ENCODE results near the gene DNAH1. TPM values are rescaled to one million over a fixed set of nuclear protein-coding genes. Genes with fewer than 3 reads are reported as not detected.

DNAH1 gene
- total RNA-seq, 1 experiment from 2014 or later = 0.48 TPM

DNA sequence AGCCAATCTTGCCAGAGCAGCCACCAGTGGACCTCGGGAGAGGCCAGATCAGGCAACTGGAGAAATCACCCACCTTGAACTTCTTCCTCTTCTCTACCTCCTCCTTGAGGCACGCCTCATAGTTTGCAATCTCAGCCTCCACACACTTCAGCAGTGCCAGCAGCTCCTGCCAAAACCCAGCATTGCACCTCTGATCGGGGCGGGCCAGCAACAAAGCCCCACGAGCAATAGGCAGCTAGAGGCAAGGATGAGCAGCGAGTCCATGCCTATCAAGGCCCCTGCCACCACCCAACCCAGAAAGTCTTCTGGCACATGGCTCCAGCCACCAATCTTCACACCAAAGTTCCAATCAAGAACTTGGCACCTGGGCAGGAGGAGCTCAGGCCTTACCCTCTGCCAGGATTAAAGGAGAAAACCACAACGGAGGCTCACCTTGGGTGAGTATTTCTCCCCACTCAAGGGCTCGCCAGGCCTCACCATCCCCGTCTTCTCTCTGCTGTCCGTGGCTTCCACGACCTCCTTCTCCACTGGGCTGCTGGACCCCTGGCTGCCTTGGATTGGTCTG lies 86.7 kb downstream of the DNAH1 start:
- no peak for DNase-seq (ENCODE audit: low read depth)

DNA sequence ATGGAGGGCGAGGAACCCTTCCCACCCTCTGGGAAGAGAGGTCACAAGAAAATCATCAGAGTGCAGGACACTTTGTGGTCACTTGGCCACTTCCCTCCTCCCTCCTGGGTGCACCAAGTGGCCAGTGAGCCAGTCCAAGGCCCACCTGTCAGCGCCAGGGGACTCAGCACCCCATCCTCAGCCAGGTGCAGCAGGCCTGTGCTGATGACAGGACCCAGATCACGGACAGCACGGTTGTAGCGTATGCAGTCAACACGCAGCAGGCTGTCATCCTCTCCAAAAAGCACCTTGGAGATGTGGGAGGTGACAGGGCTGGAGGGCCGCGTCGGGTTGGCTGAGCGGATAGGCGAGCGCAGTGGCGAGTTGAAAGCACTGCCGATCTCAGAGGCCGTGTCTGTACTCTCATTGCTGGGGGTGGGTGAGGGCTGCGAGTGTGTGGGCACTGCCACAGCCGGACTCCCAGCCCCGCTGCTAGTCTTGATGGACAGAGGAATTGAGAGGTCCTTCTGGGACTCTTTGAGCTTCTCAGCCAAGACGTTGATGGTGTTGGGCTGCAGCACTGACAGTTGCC lies 87.2 kb downstream of the DNAH1 start:
- no peak for DNase-seq (ENCODE audit: low read depth)

DNA sequence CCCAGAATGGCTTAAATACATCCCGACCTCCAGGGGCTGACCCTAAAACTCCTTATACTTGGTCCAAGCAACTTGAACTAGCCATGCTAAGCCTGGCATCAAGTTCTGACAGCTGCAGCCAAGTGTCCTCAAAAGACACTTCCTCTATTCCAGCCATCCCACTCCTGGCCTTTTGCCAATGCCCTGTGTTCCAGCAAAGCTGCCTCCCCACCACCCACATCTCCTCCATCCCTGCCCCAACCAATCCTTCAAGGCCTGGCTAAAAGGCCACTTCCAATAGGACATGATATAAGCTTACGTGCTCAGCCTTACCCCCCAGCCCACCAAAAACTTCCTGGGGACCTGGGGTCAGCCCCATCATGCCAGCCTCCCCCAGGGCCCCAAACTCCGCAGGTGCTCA lies 87.8 kb downstream of the DNAH1 start:
- DNase-seq (ENCODE audit: low read depth) = no peak

DNA sequence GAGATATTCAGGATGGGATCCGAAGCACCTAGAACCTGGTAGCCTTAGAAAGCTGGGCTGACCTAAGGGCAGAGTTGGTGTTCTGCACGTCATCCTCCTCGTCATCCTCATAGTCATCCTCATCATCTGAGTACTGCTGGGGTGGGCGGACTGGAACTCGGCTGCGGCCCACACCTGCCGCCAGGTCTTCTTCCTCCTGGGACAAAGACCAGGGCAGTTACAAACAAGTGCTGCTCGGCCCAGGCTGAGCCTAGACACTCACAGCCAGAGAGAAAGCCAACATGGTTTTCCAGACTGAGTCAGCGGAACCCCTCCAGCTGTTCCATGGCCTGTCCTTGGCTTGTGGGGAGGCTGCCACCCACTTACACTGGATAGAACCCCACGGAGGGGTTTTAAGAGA lies 88.3 kb downstream of the DNAH1 start:
- no peak for DNase-seq (ENCODE audit: low read depth)

DNA sequence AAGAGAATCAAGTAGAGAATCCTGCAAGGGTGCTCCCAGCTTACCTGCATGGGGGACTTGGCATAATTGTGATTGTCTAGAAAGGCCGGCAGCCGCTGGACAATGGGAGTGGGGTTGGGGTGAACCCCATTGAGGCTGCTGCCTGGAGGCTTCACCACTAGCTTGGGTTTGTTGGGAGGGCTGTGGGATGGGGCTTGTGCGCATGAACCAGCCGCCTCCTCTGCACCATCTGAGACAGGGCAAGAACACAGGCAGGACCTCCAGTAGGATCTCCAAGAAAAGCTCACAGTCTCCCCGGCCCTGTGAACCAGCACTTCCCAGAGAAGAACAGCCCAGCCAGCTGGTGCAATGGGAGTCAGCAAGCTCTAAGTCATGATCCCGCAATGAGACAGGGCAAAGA lies 88.9 kb downstream of the DNAH1 start:
- DNase-seq (ENCODE audit: low read depth) = no peak

DNA sequence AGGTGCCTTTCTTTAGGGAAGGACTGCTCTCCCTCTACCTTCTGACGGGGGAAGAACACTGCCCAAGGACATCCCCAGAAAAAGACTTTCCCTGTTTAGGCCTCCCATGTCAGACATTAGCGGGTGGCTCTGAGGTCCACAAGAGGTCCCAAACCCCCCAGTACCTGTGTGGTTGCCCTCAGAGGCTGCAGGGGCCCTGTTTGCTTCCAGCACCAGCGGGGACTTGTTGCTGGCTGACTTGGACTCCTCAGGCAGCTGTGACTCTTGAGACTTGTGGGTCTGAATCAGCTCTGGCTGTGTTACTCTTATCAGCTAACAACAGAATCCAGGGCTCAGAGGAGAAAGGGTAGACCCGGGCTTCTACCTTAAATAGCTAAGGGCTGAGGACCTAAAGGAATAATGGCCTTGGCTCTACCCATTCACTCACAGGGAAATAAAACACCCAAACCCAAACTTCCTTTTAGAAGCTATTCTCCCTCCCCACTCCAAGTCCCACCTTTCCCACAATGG lies 89.5 kb downstream of the DNAH1 start:
- DNase-seq (ENCODE audit: low read depth) = no peak

DNA sequence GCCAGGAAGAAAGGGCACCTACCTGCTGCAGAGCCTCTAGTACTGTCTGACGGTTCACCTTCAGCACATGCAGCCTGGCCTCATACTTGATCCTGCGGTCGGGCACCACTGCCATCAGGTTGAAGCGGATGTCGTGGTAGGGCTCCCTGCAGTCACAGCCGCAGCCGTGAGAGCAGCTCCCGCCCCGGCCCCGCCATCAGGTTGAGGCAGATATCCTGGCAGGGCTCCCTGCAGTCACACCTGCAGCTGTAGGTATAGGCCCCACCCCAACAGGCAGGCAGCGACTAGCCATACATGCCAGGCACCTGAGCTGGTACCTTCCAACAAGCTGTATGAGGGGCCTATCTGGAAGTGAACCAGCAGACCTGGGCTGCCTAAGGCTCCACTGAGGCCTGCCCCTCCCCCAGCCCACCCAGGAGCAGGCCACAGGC lies 90.1 kb downstream of the DNAH1 start:
- no peak for DNase-seq (ENCODE audit: low read depth)

DNA sequence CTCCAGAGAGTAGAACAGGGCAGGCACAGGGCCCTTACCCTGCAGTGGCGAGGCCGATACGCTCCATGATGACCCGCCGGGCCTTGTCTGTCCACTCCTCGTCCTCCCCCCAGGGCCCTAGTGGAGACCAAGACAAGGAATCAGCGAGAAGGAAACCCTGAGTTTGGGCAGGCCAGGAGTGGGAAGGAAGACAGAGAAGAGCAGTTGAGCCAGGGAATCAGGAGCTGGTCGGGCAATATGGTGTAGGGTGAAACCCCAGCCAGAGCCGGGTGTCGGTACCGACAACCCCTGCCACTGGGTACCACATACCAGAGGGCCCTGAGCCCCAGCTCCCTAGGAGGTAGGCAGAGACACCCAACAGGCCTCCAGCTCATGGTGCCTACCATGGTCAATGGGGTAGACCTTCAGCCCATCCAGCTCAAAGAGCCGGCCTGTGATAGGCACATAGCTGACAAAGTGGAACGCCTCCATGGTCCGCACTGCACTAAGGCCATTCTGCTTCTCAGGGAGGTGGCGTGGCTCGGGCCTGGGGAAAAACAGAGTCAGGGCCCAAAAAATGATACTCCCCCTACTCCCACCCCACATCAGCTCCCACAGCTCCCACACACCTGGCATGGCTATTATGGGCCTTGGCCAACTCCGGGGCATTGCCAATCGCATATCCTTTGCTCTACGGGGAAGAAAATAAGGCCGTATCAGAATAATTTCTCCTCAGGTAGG lies 90.8 kb downstream of the DNAH1 start:
- no peak for DNase-seq (ENCODE audit: low read depth)

DNA sequence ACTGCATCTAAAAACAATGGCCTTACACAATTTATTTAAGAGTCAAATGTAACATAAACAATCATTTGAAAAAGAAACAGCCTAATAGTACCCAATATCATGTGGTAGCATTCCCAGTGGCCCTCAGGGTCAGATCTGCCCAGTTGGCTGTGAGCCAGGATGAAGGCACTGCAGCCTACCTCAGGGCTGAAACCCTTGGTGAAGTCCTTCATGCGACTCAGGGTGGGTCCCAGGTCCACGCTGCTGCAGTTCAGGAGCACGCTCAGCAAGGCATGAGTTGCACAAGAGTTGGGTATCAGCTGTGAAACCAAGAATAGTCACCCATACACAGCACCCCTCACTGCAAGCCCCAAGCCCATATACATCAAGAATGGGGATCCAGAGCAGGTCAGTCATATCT lies 91.7 kb downstream of the DNAH1 start:
- DNase-seq (ENCODE audit: low read depth) = no peak

DNA sequence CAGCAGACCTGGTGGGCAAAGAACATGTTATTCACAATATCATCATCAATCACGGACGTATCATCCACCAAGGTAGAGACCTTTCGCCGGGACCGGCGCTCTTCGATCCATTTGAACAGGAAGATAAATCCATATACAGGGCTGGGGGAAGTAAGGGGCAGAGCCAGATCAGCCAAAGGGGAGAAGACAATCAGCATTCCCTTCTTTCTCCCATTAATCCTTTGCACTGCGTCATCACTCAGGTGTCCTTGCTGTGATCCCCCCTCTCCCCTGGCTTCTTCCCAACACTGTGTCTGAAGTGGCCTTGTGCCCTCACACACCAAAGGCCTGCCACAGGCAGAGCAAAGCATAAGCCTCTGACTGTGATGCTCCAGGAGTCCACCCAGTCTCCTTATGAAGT lies 92.3 kb downstream of the DNAH1 start:
- no peak for DNase-seq (ENCODE audit: low read depth)

DNA sequence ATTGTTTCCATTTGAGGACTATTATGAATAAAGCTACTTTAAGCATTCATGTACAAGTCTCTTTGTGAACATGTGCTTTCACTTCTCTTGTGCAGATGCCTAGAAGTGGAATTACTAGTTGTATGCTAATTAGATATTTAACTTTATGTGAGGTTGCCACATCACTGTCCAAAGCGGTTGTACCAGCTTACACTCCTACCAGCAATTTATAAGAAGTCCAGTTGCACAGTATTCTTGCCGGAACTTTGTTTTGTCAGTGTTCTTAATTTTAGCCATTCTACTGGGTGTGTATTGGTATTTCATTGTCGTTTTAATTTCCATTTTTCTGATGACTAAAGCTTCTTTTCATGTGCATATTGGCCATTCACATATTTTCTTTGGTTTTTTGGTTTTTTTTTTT lies 99.7 kb downstream of the DNAH1 start:
- DNase-seq (ENCODE audit: low read depth) = no peak

DNA sequence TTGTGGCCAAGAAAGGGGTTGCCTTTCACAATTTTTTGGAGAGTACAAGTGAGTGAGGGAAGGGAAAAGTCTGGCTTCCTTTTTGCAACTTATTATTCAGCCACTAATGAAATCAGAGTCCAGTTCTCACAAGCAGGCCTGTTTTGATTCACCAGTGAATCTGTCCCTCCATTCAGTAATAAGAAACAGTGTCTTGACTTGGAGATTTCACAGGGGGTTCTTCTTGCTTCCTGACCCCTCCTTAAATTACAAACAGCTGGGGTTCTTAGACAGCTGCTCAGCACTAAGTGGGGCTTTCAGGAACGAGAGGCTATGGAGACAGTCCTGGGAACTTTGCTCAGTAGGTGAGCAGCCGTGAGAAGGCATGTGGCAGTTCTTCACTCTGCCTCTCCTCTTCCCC lies 104.3 kb downstream of the DNAH1 start:
- no peak for DNase-seq (ENCODE audit: low read depth)

DNA sequence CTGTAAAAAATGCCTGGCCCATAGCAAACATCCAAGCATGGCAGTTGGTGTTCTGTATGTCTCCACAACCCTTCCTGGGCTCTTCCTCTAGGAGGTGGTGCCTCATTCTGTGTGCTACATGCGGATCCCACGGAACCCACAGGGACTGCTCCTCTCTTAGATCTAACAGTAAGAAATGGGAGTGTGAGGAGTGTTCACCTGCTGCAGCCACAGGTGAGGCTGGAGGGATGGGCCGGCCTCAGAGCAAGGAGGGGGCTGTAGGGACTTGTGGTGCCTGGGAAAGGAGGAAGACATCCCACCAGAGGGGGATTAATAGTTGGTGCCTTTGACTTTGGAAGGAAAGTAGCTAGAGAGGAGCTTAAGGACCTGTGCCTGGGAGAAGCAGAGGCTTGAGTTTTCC lies 106.5 kb downstream of the DNAH1 start:
- DNase-seq (ENCODE audit: low read depth) = no peak

DNA sequence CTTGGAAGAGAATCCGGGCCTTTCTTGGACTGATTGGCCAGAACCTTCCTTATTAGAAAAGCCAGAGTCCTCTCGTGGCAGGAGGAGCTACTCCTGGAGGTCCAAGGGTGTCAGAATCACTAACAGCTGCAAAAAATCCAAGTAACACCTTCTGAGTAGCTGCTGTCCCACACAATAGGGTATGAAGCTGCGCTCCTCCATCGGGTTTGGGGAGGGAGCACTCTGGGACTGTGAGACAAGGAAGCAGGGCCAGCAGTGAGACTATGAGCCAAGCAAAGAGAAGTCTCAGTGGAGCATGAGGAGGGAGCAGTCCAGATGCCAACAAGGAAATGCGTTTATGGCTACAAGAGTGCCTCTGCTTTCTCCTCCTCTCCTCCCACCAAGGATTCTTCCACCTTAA lies 107.1 kb downstream of the DNAH1 start:
- DNase-seq (ENCODE audit: low read depth) = no peak

DNA sequence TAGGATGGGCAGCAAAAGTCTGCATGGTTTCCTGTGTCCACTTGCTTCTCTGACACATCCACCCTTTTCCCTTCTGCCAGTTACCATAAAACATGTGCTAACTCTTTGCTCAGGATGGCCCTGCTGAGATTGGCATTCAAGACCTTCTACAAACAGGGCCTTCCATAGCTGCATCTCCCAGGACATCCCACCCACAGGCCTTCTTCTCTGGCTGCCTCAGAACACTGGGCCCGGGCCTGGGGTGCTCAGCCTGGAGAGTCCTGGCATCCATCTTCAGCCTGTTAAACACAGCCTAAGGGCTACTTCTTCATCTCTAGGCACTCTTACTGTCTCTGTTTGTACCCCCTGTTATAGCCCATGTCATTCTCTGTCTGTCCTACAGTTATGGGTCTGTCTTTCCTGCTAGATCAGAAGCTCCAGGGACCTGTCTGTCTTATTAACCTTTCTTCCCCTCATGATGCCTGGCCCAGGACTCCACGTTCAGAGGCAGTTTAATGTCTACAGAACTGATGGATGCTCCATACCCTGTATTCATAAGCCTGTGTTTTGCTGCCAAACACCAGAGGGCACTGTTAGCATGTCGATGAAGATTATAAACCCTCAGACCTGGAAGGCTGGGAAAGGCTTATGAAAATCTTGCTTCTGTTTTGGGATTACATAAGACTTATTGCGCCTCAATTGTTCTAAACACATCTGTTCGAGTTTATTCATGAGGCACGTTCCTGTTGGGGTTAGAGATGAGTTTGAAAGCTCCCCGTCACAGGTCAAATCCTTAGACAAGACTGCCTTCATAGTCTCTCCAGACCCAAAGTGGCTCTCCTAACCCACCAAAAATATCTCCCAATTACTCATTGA lies 112.3 kb downstream of the DNAH1 start:
- peak; percentile 71 for DNase-seq (ENCODE audit: low read depth)

DNA sequence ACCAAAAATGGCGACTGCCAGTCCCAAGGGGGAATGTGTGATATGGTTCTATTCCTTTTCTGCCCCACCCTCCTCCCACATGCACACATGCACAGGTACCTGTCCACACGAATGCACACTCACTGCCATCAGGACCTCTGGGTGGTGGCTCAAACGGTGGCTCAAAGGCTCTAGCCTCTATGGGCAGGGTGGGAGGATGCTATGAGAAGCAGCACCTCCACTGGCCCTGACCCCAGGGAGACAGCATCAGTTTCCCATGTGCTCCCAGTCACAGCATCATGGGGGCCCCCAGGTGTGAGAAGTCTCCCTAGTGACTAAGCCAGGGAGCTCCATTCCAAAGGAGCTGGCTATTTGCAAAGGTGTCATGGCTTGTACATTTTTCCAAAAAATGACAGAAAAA lies 112.9 kb downstream of the DNAH1 start:
- no peak for DNase-seq (ENCODE audit: low read depth)

DNA sequence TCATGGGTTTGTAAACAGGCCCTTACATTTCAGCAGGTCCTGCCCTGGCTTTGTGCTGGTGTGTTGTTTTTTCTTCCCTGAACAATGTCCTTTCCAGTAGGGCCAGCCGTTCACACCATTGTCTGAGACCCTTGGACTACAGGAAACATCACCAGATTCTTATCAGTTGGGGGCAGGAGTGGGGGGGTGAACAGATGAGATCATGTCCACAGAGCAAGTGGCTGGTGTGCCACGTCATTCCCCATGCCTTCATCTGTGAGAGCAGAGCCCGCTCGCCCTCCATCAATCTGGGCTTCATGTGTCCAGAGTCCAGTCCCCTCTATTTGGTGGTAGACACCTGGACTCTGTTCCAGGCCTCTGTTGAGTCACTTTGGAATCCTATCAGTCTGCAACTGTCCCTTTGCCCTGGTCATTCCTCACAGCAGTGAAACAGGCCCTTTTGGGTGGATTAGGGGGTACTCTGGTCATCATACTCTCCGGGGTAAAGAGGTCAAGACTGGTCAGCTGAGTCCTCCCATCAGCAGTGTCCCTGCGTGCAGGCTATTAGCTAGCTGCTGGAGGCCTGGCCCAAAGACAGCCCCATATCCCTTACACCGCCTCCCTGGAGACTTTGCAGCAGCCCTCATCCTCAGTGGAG lies 113.8 kb downstream of the DNAH1 start:
- DNase-seq (ENCODE audit: low read depth) = peak; percentile 39

DNA sequence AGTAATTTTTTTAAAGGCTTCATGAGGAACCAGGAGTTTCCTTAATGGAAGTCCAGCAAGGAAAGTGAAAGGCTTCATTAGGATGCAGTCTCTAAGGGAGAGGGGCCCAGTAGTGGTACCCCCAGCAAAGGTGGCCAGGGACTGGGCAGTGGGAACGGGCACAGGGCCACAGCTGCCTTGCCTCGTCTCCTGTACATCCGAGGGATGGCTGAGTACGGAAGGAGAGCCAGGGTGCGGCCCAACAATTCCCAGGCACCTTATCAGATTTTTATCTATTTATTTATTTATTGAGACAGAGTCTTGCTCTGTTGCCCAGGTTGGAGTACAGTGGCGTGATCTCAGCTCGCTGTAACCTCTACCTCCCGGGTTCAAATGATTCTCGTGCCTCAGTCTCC lies 114.3 kb downstream of the DNAH1 start:
- DNase-seq (ENCODE audit: low read depth) = no peak

DNA sequence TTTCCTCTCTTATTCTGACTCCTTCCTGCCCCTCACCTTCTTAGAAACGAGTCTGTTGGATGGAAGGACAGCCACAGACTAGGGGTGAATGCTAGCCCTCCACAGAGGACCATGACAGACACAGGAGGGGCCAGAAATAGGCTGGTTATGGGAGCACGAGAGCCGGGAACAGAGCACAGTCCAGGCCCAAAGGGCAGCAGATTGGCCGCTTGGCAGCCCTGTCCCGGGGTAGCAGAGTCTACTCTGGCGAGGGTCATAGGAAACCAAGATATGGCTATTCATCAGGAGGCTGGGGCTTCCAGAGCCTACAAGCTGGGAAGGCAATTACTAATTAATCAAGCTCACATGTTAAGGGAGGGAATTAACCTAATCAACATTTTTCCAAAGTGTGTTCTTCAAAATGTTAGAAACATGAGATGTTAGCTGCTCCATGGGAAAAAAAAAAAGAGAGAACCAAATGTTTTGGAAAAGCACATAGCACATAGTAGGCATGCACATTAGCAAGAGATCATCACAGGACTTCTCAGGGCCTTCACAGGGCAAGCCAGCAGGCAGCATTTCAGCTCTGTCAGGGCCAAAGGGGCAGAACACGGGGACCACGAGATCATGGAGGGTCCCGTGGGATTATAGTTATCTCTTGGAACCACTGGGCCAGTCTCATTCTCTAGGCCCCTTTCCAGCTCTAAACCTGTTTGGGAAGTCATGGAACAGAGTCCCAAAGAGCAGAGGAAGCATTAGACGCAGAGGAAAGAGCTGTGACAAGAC lies 115.5 kb downstream of the DNAH1 start:
- DNase-seq (ENCODE audit: low read depth) = no peak

DNA sequence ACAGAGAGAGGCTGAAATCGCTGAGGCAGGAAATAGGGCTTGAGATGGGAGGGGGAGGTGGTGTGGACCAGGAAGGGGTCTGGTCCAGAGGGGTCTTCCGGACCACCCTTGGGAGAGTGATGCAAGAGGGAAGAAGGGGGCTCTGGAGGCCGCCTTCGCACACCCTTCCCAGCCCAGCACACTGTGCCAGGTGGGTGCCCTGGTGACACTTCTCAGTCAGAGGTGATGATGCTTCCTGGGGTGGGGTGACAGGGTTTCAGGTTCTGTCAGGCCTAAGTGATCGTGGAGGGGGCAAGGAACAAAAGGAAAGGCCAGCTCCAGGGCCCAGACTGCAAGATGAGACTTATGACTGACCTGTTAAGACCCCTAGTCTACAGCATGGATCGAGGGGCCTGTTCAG lies 116.1 kb downstream of the DNAH1 start:
- DNase-seq (ENCODE audit: low read depth) = no peak

DNA sequence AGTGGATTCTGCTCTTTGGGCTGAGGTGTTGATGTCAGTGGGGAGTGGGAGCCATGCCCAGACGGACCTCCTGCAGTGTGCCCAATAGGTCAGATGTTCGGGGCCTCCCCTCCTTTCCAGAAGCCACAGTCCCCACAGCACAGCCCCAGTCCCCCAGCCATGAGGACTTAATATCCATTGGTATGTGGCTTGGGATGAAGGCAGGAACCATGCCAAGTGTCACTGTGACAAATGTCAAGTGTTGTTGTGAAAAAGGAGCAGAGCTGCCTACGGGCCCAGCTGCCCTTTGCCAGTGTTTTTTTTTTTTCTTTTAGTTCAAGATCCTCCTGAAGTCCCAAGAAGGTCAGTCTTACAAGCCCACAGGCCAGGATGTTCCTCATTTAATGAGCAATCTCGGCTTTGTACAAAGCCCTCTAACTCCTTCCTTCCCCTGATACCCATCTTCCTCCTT lies 116.6 kb downstream of the DNAH1 start:
- DNase-seq (ENCODE audit: low read depth) = no peak
